Natural killer cell (primary cell): ENCODE results near the gene MYH11. TPM values are rescaled to one million over a fixed set of nuclear protein-coding genes. Genes with fewer than 3 reads are reported as not detected.

Experiments
- ATAC-seq, 3 donors: fragments of 150-1000 bp in 2 of 3; fragments of 200-7000 bp in 1 of 3; cut with Tn5 transposase; 1 replicate in 1 of 3; 2 replicates in 2 of 3; pipeline ENCODE4 v1.10.0; 2021; ENCODE audit warnings: mild to moderate bottlenecking in 2 of 3, moderate library complexity in 2 of 3
- DNase-seq, 2 donors: peaks; one replicate each; pipeline versions ENCODE4 v3.0.0 to v3.0.0-alpha.2; 2013 to 2021; ENCODE audit warnings: mixed read lengths in 1 of 2
- H3K27ac ChIP-seq: one replicate; pipeline ENCODE4 v1.5.1; 2013; ENCODE audit warnings: mild to moderate bottlenecking, low read length
- H3K27me3 ChIP-seq: one replicate; pipeline ENCODE4 v1.6.1; 2013; ENCODE audit warnings: low read length; ENCODE audit not compliant: control insufficient read depth, insufficient read depth
- H3K36me3 ChIP-seq: one replicate; pipeline ENCODE4 v1.6.1; 2013; ENCODE audit warnings: low read length; ENCODE audit not compliant: control insufficient read depth, insufficient read depth
- H3K4me1 ChIP-seq: one replicate; pipeline ENCODE4 v1.6.1; 2013; ENCODE audit warnings: low read length; ENCODE audit not compliant: control insufficient read depth, insufficient read depth
- H3K4me3 ChIP-seq: one replicate; pipeline ENCODE4 v1.5.1; 2013; ENCODE audit warnings: low read length
- H3K9me3 ChIP-seq: one replicate; pipeline ENCODE4 v1.6.1; 2013; ENCODE audit warnings: low read length; ENCODE audit not compliant: control insufficient read depth, insufficient read depth
- H3K27ac Mint-ChIP-seq, 2 donors: one replicate each; pipeline ENCODE4 v1.8.0; 2022; ENCODE audit warnings: mild to moderate bottlenecking in 2 of 2, mixed read lengths in 2 of 2, moderate library complexity in 1 of 2
- H3K27me3 Mint-ChIP-seq, 2 donors: one replicate each; pipeline ENCODE4 v1.8.0; 2022; ENCODE audit warnings: low read depth in 2 of 2, mixed read lengths in 2 of 2
- H3K36me3 Mint-ChIP-seq: one replicate; pipeline ENCODE4 v1.8.0; 2022; ENCODE audit warnings: mixed read lengths
- H3K4me1 Mint-ChIP-seq, 2 donors: one replicate each; pipeline ENCODE4 v1.8.0; 2022; ENCODE audit warnings: mixed read lengths in 2 of 2
- H3K4me3 Mint-ChIP-seq: one replicate; pipeline ENCODE4 v1.8.0; 2022; ENCODE audit warnings: mild to moderate bottlenecking, moderate library complexity, mixed read lengths
- H3K9me3 Mint-ChIP-seq, 2 donors: one replicate each; pipeline ENCODE4 v1.8.0; 2022; ENCODE audit warnings: mixed read lengths in 2 of 2
- WGBS: methylation state at CpG from one replicate; pipeline ENCODE4 v1.1.7; 2013; ENCODE audit warnings: missing lambda C conversion rate; ENCODE audit not compliant: insufficient coverage; 5-methylcytosine and 5-hydroxymethylcytosine counted together
- intact Hi-C: fragments of 100-400 bp; cut with micrococcal nuclease; formaldehyde crosslinking; loops from one replicate; pipeline ENCODE4 v1.14.2; 2022
- total RNA-seq, 4 donors: library from RNA; stranded (reverse); fragments of 120-200 nt in 1 of 4; gene quantifications; one replicate each; pipeline versions ENCODE4 v1.2.3 to v1.2.4, GENCODE V29; 2013 to 2022
- TF ChIP-seq, protein P1 (sequence below): fragments of 200-600 bp; IDR thresholded peaks from one replicate; pipeline ENCODE4 v1.8.0; 2022; ENCODE audit warnings: antibody characterized with exemption

The MYH11 gene
- total RNA-seq, 3 donors from 2014 or later (not counting 1 experiment from before 2014, with no cell fraction given), result 0.30 TPM; not detected in 2

- Histone ChIP-seq H3K27ac (no peak overlapping the region), H3K36me3 (no peaks in the 10 kb centered on the region), H3K27me3 (no peaks in the 10 kb centered on the region), H3K4me3 (no peak overlapping the region), H3K4me1 (no peaks in the 10 kb centered on the region), H3K9me3 (no peaks in the 10 kb centered on the region)
- Mint-ChIP-seq H3K27ac (no peak overlapping the region), H3K9me3 (no peaks in the 10 kb centered on the region), H3K4me1 (no peaks in the 10 kb centered on the region), H3K27me3 (peaks cover 0 to 21% of the 10 kb centered on the region in 2 donors), H3K36me3 (no peaks in the 10 kb centered on the region), H3K4me3 (no peak overlapping the region)
- intact Hi-C loops, result no loop called here
- ATAC-seq, result no peak
- DNase-seq, result no peak
- WGBS, result 94% methylated on average over 10 of the region's 10 CpGs
- TF ChIP-seq, protein P1, sequence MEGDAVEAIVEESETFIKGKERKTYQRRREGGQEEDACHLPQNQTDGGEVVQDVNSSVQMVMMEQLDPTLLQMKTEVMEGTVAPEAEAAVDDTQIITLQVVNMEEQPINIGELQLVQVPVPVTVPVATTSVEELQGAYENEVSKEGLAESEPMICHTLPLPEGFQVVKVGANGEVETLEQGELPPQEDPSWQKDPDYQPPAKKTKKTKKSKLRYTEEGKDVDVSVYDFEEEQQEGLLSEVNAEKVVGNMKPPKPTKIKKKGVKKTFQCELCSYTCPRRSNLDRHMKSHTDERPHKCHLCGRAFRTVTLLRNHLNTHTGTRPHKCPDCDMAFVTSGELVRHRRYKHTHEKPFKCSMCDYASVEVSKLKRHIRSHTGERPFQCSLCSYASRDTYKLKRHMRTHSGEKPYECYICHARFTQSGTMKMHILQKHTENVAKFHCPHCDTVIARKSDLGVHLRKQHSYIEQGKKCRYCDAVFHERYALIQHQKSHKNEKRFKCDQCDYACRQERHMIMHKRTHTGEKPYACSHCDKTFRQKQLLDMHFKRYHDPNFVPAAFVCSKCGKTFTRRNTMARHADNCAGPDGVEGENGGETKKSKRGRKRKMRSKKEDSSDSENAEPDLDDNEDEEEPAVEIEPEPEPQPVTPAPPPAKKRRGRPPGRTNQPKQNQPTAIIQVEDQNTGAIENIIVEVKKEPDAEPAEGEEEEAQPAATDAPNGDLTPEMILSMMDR, result no peak
These were observed 80.3 kb downstream of the MYH11 start for GRCh38 chr16:15776572-15776971.

DNA sequence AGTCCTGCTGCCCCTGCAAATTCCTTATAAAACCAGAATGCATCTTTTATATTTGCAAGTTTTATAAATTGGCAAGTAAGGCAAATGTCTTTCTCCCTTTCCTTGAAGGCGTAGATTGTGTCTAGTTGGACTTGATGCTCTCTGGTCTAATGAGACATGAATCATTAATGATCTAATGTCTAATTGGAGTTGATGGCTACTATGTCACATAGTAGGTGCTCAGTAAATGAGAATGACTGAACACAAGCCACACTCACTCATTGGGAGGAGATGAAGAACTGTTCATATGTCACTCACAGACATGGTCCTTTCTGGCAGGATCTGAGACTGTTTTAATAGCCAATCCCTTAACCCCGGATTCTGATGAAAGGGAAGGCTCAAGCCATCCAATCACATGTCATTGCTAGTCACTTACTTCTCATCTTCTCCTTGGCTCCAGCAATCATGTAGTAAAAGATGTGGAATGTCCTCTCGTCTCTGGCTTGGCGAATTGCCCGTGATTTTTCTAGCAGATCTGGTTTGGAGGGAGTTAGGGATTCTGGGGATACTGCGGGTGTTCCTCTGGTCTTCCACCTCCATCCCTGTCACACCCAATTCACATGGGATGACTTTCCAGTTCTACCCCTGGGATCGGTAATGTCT is 81.0 kb downstream of the MYH11 start:
- Histone ChIP-seq H3K9me3 (no peaks in the 10 kb centered on the region), H3K27me3 (no peaks in the 10 kb centered on the region), H3K36me3 (no peaks in the 10 kb centered on the region), H3K4me1 (no peaks in the 10 kb centered on the region), H3K27ac (no peak overlapping the region), H3K4me3 (no peak overlapping the region)
- Mint-ChIP-seq H3K36me3 (no peaks in the 10 kb centered on the region), H3K27ac (no peak overlapping the region), H3K4me1 (no peaks in the 10 kb centered on the region), H3K27me3 (peaks cover 0 to 21% of the 10 kb centered on the region in 2 donors), H3K9me3 (no peaks in the 10 kb centered on the region), H3K4me3 (no peak overlapping the region)
- TF ChIP-seq, protein P1, result no peak
- no peak for DNase-seq
- intact Hi-C loops, result no loop called here
- 92% methylated on average over 3 of the region's 7 CpGs for WGBS
- ATAC-seq, result no peak

- TF ChIP-seq, protein P1, result no peak
- no peaks in the 10 kb centered on the region for H3K9me3 Mint-ChIP-seq
- no peaks in the 10 kb centered on the region for H3K4me1 Mint-ChIP-seq
- no peaks in the 10 kb centered on the region for H3K36me3 Mint-ChIP-seq
- Histone ChIP-seq H3K9me3 (no peaks in the 10 kb centered on the region), H3K4me1 (no peaks in the 10 kb centered on the region), H3K27ac (no peak overlapping the region), H3K27me3 (no peaks in the 10 kb centered on the region), H3K36me3 (no peaks in the 10 kb centered on the region), H3K4me3 (no peak overlapping the region)
- DNase-seq, result no peak
- H3K27ac Mint-ChIP-seq, result no peak overlapping the region
- intact Hi-C loops, result no loop called here
- peaks cover 2 to 21% of the 10 kb centered on the region in 2 donors for H3K27me3 Mint-ChIP-seq
- H3K4me3 Mint-ChIP-seq, result no peak overlapping the region
- no peak for ATAC-seq
These were observed 81.6 kb downstream of the MYH11 start for GRCh38 chr16:15775209-15775608.

- Histone ChIP-seq H3K36me3 (no peaks in the 10 kb centered on the region), H3K4me1 (no peaks in the 10 kb centered on the region), H3K9me3 (no peaks in the 10 kb centered on the region), H3K4me3 (no peak overlapping the region), H3K27ac (no peak overlapping the region), H3K27me3 (no peaks in the 10 kb centered on the region)
- H3K9me3 Mint-ChIP-seq, result no peaks in the 10 kb centered on the region
- TF ChIP-seq, protein P1, result no peak
- peaks cover 2 to 21% of the 10 kb centered on the region in 2 donors for H3K27me3 Mint-ChIP-seq
- DNase-seq (no peak), ATAC-seq (no peak)
- H3K4me3 Mint-ChIP-seq, result no peak overlapping the region
- H3K27ac Mint-ChIP-seq, result no peak overlapping the region
- intact Hi-C loops, result no loop called here
- no peaks in the 10 kb centered on the region for H3K36me3 Mint-ChIP-seq
- H3K4me1 Mint-ChIP-seq, result no peaks in the 10 kb centered on the region
- 78% methylated on average over 6 of the region's 6 CpGs for WGBS
These were observed 82.9 kb downstream of the MYH11 start for GRCh38 chr16:15773968-15774367.
